MM.1S (cell line): ENCODE results near the gene OR8B2.
"Not testable (repeated sequence)": the region's sequence is repeated elsewhere in the genome, so short reads cannot be mapped to it uniquely, and the experiment has no call there.

ENCODE experiments used
- DNase-seq: peaks from one replicate; pipeline ENCODE4 v3.0.0-alpha.2; 2015
- H2AFZ ChIP-seq: fragments of 300-600 bp; sonication (generic); 2 replicates; pipeline ENCODE4 v1.6.0; 2016; ENCODE audit warnings: antibody characterized with exemption, low read length
- H3F3A ChIP-seq: fragments of 300-600 bp; sonication (generic); 2 replicates; pipeline ENCODE4 v1.6.1; 2016; ENCODE audit warnings: mild to moderate bottlenecking, antibody characterized with exemption, low read length, moderate library complexity, mixed read lengths; ENCODE audit not compliant: insufficient read depth
- H3K27ac ChIP-seq: fragments of 300-600 bp; sonication (generic); 2 replicates; pipeline ENCODE4 v1.5.1; 2016; ENCODE audit warnings: mild to moderate bottlenecking, low read length
- H3K27me3 ChIP-seq: fragments of 300-600 bp; sonication (generic); replicated peaks from 2 replicates; pipeline ENCODE4 v1.6.0; 2016; ENCODE audit warnings: low read length; ENCODE audit not compliant: insufficient read depth
- H3K36me3 ChIP-seq: fragments of 300-600 bp; sonication (generic); replicated peaks from 2 replicates; pipeline ENCODE4 v1.6.1; 2016; ENCODE audit warnings: mild to moderate bottlenecking, low read length, mixed read lengths; ENCODE audit not compliant: insufficient read depth
- H3K4me1 ChIP-seq: fragments of 300-600 bp; sonication (generic); 2 replicates; pipeline ENCODE4 v1.6.1; 2016; ENCODE audit warnings: low read length, mixed read lengths
- H3K4me2 ChIP-seq: fragments of 300-600 bp; sonication (generic); 2 replicates; pipeline ENCODE4 v1.6.0; 2016; ENCODE audit warnings: low read depth, low read length
- H3K4me3 ChIP-seq: fragments of 300-600 bp; sonication (generic); 2 replicates; pipeline ENCODE4 v1.5.1; 2016; ENCODE audit warnings: low read length, mixed read lengths
- H3K79me2 ChIP-seq: fragments of 300-600 bp; sonication (generic); 2 replicates; pipeline ENCODE4 v1.6.1; 2016; ENCODE audit warnings: mixed run types, low read length, mixed read lengths
- H3K9ac ChIP-seq: fragments of 300-600 bp; sonication (generic); 2 replicates; pipeline ENCODE4 v1.6.1; 2016; ENCODE audit warnings: low read length, mixed read lengths
- H3K9me2 ChIP-seq: fragments of 300-600 bp; sonication (generic); replicated peaks from 2 replicates; pipeline ENCODE4 v1.6.1; 2016; ENCODE audit warnings: mild to moderate bottlenecking, low read length, mixed read lengths; ENCODE audit not compliant: insufficient read depth
- H3K9me3 ChIP-seq: fragments of 300-600 bp; sonication (generic); replicated peaks from 2 replicates; pipeline ENCODE4 v1.6.1; 2016; ENCODE audit warnings: mild to moderate bottlenecking, low read length, mixed read lengths; ENCODE audit not compliant: insufficient read depth
- H4K20me1 ChIP-seq: fragments of 300-600 bp; sonication (generic); 2 replicates; pipeline ENCODE4 v1.6.1; 2016; ENCODE audit warnings: mild to moderate bottlenecking, low read length, moderate library complexity, mixed read lengths; ENCODE audit not compliant: insufficient read depth
- CTCF ChIP-seq: fragments of 300-600 bp; sonication (generic); IDR thresholded peaks from 2 replicates; pipeline ENCODE4 v1.5.1; 2016; ENCODE audit warnings: antibody characterized with exemption, low read length, mixed read lengths
- EZH2 ChIP-seq: fragments of 300-600 bp; sonication (generic); optimal IDR thresholded peaks from 2 replicates; pipeline ENCODE3; 2017; ENCODE audit warnings: low read depth, mild to moderate bottlenecking, antibody characterized with exemption, low read length, mixed read lengths
- EZH2phosphoT487 ChIP-seq: fragments of 300-600 bp; sonication (generic); IDR thresholded peaks from 2 replicates; pipeline ENCODE4 v1.6.1; 2018; ENCODE audit warnings: antibody characterized with exemption, low read length

Gene OR8B2

GRCh38 chr11:124394408-124394807 lies 10.1 kb upstream of the OR8B2 start:
- Histone ChIP-seq H3K4me2 (no peak overlapping the region), H3K4me1 (no peaks in the 10 kb centered on the region), H3K79me2 (no peaks in the 10 kb centered on the region), H3K9ac (no peak overlapping the region), H3K27me3 (no peaks in the 10 kb centered on the region), H3K4me3 (no peak overlapping the region), H4K20me1 (no peaks in the 10 kb centered on the region), H3F3A (no peaks in the 10 kb centered on the region), H3K27ac (no peak overlapping the region), H2AFZ (no peak overlapping the region), H3K9me3 (no peaks in the 10 kb centered on the region), H3K36me3 (no peaks in the 10 kb centered on the region), H3K9me2 (no peaks in the 10 kb centered on the region)
- no peak for DNase-seq
- TF ChIP-seq EZH2 (no peak), CTCF (no peak)

- not testable (repeated sequence) for H3K27me3 ChIP-seq, DNase-seq, H3K4me3 ChIP-seq, H3K9me3 ChIP-seq, H2AFZ ChIP-seq, H3K79me2 ChIP-seq, H3K4me2 ChIP-seq, H4K20me1 ChIP-seq, H3K4me1 ChIP-seq, H3K36me3 ChIP-seq, H3F3A ChIP-seq, H3K9me2 ChIP-seq, H3K9ac ChIP-seq, H3K27ac ChIP-seq
Measured at GRCh38 chr11:124382857-124383256, 1.4 kb downstream of the OR8B2 start.

GRCh38 chr11:124380585-124380984 lies 3.7 kb downstream of the OR8B2 start:
- Histone ChIP-seq H3F3A (no peaks in the 10 kb centered on the region), H3K79me2 (no peaks in the 10 kb centered on the region), H3K27ac (no peak overlapping the region), H3K9me3 (no peaks in the 10 kb centered on the region), H3K36me3 (no peaks in the 10 kb centered on the region), H3K4me1 (no peaks in the 10 kb centered on the region), H2AFZ (no peak overlapping the region), H3K4me2 (no peak overlapping the region), H3K27me3 (no peaks in the 10 kb centered on the region), H3K9me2 (no peaks in the 10 kb centered on the region), H3K9ac (no peak overlapping the region), H4K20me1 (no peaks in the 10 kb centered on the region), H3K4me3 (no peak overlapping the region)
- DNase-seq: no peak
- TF ChIP-seq EZH2phosphoT487 (no peak), EZH2 (no peak), CTCF (no peak)

GRCh38 chr11:124376280-124376679 lies 8.0 kb downstream of the OR8B2 start:
- DNase-seq: no peak
- H3K27ac ChIP-seq: no peak overlapping the region

More at GRCh38 chr11:124376280-124376679, 8.0 kb downstream of the OR8B2 start:
- Histone ChIP-seq H3K36me3 (no peaks in the 10 kb centered on the region), H3F3A (no peaks in the 10 kb centered on the region), H3K9me3 (no peaks in the 10 kb centered on the region), H3K9ac (no peak overlapping the region), H3K4me1 (no peaks in the 10 kb centered on the region), H3K4me3 (no peak overlapping the region), H3K79me2 (no peaks in the 10 kb centered on the region), H2AFZ (no peak overlapping the region), H3K4me2 (no peak overlapping the region), H4K20me1 (no peaks in the 10 kb centered on the region), H3K9me2 (no peaks in the 10 kb centered on the region), H3K27me3 (no peaks in the 10 kb centered on the region)
- TF ChIP-seq EZH2 (no peak), CTCF (no peak)
